Measurements from ENCODE around the gene SEC14L5.

Gene SEC14L5

GRCh38 chr16:5032748-5033167, 74.6 kb downstream of the SEC14L5 start:
- in situ Hi-C loops (cut with HindIII; ENCODE audit: low sequenced_read_pairs): loop anchor here (25.0 kb wide), 1 partner anchor 520 kb away; no protein-coding TSS in a partner anchor

- in situ Hi-C loops (cut with HindIII; ENCODE audit: low sequenced_read_pairs): loop anchor here (25.0 kb wide), 1 partner anchor 521 kb away; no protein-coding TSS in a partner anchor
Measured at GRCh38 chr16:5033256-5034166, 75.4 kb downstream of the SEC14L5 start, which contains the start of gene NAGPA. NAGPA (minus strand) TSS chr16:5033935; CDS start chr16:5033914, 21 bp downstream.

DNA sequence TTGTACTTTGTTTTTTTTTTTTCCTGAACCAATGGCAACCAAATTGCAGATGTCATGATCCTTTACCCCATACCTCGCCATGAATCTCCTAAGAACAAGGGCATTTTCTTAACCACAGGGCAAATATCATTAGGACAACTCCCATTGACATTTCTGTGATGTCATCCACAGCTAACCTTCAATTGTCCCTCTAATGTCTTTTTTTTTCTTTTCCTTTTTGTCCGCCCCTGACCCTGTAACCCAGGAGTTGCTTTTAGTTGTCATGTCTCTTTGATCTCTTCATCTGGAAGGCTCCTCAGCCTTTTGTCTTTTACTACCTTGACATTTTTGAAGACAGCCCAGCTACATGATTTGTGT, 76.0 kb downstream of the SEC14L5 start:
- in situ Hi-C loops (cut with HindIII; ENCODE audit: low sequenced_read_pairs): loop anchor here (25.0 kb wide), 1 partner anchor 522 kb away; no protein-coding TSS in a partner anchor

DNA sequence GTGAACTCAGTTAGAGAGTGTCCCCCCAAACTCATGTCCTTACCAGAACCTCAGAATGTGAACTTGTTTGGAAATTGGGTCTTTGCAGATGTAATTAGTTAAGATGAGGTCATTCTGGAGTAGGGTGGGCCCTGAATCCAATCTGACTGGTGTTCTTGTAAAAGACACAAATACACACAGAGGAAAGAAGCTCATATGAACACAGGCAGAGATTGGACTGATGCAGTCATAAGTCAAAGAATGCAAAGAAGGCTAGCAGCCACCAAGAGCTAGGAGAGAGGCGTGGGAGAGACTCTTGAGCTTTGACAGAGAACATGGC, 77.7 kb downstream of the SEC14L5 start:
- in situ Hi-C loops (cut with HindIII; ENCODE audit: low sequenced_read_pairs): loop anchor here (25.0 kb wide), 1 partner anchor 524 kb away; no protein-coding TSS in a partner anchor

- in situ Hi-C loops (cut with HindIII; ENCODE audit: low sequenced_read_pairs): loop anchor here (25.0 kb wide), 1 partner anchor 524 kb away; no protein-coding TSS in a partner anchor
Measured at GRCh38 chr16:5036228-5037156, 78.4 kb downstream of the SEC14L5 start.

GRCh38 chr16:5040451-5040850, 82.3 kb downstream of the SEC14L5 start:
- in situ Hi-C loops (cut with HindIII; ENCODE audit: low sequenced_read_pairs): loop anchor here (25.0 kb wide), 1 partner anchor 528 kb away; no protein-coding TSS in a partner anchor

DNA sequence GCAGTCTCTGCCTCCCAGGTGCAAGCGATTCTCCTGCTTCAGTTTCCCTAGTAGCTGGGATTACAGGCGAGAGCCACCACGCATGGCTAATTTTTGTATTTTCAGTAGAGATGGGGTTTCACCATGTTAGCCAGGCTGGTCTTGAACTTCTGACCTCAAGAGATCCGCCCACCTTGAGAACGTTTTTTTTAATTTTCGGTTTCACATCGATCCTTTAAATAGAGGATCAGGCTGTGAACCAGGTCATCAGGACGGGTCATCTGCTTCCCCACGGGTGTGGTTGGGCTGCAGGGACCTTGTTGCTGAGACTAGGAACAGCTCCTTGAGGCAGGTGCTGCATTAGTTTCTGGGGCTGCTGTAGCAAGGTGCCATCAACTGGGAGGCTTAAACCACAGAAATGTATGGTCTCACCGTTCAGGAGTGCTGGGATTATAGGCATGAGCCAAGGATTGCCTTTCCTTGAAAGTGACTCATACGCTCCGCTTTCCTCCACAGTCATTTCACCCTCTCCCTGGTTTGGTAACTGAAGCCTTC, 83.5 kb downstream of the SEC14L5 start:
- in situ Hi-C loops (cut with HindIII; ENCODE audit: low sequenced_read_pairs): loop anchor here (25.0 kb wide), 1 partner anchor 529 kb away; no protein-coding TSS in a partner anchor

DNA sequence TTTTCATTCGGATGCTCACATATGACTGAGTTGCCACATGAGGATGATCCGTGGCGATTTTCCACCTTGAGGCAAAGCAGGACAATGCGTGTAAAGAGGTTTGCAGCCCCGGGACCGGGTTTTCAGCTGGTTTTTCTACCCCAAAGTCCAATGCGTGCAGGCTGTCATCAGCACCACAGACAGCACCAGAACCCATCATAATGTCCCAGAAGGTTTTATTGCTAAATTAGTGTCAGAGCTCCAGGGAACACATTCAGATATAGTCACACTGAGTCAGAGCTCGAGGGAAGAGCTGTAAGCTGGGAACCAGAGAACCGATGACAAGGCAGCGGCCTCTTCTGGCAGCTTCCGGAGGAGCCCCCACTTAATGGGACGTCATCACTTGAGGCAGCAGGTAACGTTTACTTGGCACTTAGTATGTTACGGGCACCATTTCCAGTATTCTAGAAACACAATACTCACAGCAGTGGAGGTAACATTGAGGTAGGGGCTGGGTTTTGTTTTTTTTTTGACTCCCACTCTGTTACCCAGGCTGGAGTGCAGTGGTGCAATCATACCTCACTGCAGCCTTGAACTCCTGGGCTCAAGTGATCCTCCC, 84.5 kb downstream of the SEC14L5 start:
- in situ Hi-C loops (cut with HindIII; ENCODE audit: low sequenced_read_pairs): loop anchor here (25.0 kb wide), 1 partner anchor 530 kb away; no protein-coding TSS in a partner anchor

GRCh38 chr16:5044011-5044540, 85.9 kb downstream of the SEC14L5 start:
- in situ Hi-C loops (cut with HindIII; ENCODE audit: low sequenced_read_pairs): loop anchor here (25.0 kb wide), 1 partner anchor 532 kb away; no protein-coding TSS in a partner anchor

DNA sequence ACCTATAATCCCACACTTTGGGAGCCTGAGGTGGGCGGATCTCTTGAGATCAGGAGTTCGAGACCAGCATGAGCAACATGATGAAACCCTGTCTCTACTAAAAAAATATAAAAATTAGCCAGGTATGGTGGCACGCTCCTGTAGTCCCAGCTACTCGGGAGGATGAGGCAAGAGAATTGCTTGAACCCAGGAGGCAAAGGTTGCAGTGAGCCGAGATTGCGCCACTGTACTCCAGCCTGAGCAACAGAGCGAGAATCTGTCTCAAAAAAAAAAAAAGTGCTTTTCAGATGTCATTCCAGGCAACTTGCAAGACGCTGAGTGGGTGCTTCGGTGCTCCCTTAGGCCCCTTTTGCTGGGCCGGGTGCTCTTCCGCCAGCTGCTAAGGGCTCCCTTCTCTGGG, 86.5 kb downstream of the SEC14L5 start:
- in situ Hi-C loops (cut with HindIII; ENCODE audit: low sequenced_read_pairs): loop anchor here (25.0 kb wide), 1 partner anchor 532 kb away; no protein-coding TSS in a partner anchor

DNA sequence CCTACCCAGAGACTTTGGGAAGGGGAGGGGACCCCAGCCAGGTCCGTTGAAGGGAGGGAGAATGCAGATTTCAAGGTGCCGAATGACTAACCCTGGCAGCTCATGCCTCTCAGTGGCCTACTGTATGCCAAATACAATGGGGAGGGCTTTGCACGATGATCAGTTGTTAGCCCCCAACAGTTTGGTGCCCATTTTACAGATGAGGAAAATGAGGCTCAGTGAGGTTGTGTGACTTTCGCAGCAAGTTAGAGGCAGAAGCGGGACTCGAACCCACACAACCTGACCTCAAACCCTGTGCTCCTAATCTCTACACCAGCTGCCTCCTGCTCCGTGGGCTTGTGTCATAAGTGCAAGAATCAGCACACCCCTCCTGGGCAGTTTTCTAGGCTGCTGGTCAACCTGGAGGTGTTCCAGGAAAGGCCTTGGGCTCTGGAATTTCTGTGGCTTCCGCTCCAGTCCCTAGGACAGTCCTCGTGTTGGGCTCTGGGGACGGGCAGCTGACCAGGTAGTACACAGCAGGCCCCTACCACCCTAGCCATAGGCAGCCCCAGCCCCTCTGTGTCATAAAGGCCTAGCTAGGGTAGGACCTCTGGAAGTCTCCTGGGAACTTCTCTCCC, 87.5 kb downstream of the SEC14L5 start:
- in situ Hi-C loops (cut with HindIII; ENCODE audit: low sequenced_read_pairs): loop anchor here (25.0 kb wide), 1 partner anchor 533 kb away; no protein-coding TSS in a partner anchor

- in situ Hi-C loops (cut with HindIII; ENCODE audit: low sequenced_read_pairs): loop anchor here (25.0 kb wide), 1 partner anchor 535 kb away; no protein-coding TSS in a partner anchor
Measured at GRCh38 chr16:5046914-5047313, 88.8 kb downstream of the SEC14L5 start.

GRCh38 chr16:5054876-5055865, 97.0 kb downstream of the SEC14L5 start:
- in situ Hi-C loops (cut with HindIII; ENCODE audit: low sequenced_read_pairs): no loop called here

DNA sequence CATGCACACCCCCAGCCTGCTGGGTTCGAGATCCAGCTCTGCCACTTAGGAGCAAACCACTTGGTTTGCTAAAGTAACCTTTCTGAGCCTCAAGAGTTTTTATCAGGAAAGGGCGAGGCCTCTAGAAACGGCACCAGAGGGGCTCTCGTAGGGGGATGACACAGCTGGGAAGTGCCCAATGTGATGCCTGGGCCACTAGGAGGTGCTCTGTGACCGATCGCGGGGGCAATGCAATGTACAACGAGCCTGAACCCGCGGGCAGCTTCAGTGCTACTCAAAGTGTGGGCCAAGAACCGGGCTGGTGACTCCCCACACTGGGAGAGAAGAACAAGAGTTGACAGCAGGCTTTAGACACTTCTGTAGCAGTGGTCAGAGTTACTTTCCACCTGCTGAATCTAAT, 98.2 kb downstream of the SEC14L5 start:
- in situ Hi-C loops (cut with HindIII; ENCODE audit: low sequenced_read_pairs): no loop called here

DNA sequence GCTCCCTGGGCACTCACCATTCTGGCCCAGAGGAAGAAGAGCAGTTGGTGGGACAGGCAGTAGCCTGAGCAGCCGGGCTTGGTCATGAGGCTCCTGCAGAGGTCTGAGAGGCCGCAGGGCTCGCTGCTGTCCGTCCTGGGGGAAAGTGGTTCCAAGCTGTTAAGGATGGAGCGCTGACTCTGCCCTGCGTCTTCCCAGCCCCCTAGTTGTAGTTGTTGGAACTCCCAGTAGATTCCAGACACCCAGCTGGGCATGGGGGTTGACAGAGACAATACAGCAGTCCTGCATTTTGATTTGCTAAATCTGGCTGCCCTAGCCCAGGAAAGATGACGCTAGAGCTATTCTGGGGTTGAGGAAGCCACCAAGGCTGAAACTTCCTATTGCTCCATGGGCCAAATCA, 100.3 kb downstream of the SEC14L5 start:
- in situ Hi-C loops (cut with HindIII; ENCODE audit: low sequenced_read_pairs): no loop called here

- in situ Hi-C loops (cut with HindIII; ENCODE audit: low sequenced_read_pairs): no loop called here
Measured at GRCh38 chr16:5059386-5060072, 101.4 kb downstream of the SEC14L5 start.

- in situ Hi-C loops (cut with HindIII; ENCODE audit: low sequenced_read_pairs): no loop called here
Measured at GRCh38 chr16:5060073-5060641, 102.0 kb downstream of the SEC14L5 start.

All from DLD1 (cell line).